ENCODE data around the gene CDK6. TPM values are rescaled to one million over a fixed set of nuclear protein-coding genes. Genes with fewer than 3 reads are reported as not detected.

The CDK6 gene
- total and polyA plus RNA-seq, 4 donors, result 3.3 to 35.0 (median 12.0) TPM

DNA sequence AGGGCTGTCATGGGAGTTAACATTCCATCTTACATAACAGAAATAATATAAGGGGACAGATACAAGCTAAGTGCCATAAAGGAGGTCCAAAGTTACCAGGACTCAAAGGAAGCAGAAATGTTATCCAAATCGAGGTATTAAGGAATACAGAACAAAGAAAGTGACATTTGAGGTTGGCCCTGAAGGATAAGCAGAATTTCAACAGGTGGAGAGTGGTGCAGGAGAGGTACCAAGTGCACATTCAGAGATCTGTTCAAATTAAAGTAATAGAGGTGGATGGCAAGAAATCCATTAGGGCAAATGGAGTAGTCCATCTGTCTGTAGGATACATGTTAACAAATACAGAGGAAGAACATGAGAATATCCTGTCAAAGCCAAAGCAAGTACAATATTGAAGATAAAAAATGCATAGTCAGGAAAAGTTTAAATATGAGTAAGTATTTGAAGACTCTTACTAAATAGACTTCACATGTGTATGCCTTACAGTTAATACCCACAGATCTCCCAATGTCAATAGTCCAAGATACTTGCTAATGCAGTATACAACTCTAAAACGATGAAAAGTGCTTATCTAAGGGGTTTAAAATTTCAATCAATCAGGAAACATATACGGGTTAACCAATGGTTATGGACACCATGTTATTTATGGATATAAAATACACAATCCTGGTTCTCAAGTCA is 10.0 kb downstream of the CDK6 start:
- Histone ChIP-seq H3K4me1 (ENCODE audit: control insufficient read depth in 4 of 4, insufficient read depth in 4 of 4, low read length in 3 of 4) (peaks cover 0 to 16% (median 9%) of the 10 kb centered on the region in 4 donors), H3K27ac (ENCODE audit: low read depth in 1 of 2, low read length in 2 of 2) (no peak overlapping the region), H3K27me3 (ENCODE audit: control insufficient read depth in 4 of 4, insufficient read depth in 4 of 4, low read length in 3 of 4) (no peaks in the 10 kb centered on the region), H3K36me3 (ENCODE audit: control insufficient read depth in 4 of 4, insufficient read depth in 3 of 4, low read depth in 1 of 4, low read length in 3 of 4) (no peaks in the 10 kb centered on the region), H3K4me3 (ENCODE audit: low read depth in 1 of 3, low read length in 3 of 3) (no peak overlapping the region), H3K9ac (ENCODE audit: low read depth in 1 of 2, low read length in 2 of 2) (no peak overlapping the region), H3K9me3 (ENCODE audit: control insufficient read depth in 4 of 4, low read length in 3 of 4) (no peaks in the 10 kb centered on the region)
- TF ChIP-seq RAD21 (IDR thresholded peaks at IDR 0.05), result no peak
- TF ChIP-seq SP1 (IDR thresholded peaks at IDR 0.05), result no peak
- no peak for TF ChIP-seq FOXA2 (IDR thresholded peaks at IDR 0.05)
- TF ChIP-seq, protein P1, sequence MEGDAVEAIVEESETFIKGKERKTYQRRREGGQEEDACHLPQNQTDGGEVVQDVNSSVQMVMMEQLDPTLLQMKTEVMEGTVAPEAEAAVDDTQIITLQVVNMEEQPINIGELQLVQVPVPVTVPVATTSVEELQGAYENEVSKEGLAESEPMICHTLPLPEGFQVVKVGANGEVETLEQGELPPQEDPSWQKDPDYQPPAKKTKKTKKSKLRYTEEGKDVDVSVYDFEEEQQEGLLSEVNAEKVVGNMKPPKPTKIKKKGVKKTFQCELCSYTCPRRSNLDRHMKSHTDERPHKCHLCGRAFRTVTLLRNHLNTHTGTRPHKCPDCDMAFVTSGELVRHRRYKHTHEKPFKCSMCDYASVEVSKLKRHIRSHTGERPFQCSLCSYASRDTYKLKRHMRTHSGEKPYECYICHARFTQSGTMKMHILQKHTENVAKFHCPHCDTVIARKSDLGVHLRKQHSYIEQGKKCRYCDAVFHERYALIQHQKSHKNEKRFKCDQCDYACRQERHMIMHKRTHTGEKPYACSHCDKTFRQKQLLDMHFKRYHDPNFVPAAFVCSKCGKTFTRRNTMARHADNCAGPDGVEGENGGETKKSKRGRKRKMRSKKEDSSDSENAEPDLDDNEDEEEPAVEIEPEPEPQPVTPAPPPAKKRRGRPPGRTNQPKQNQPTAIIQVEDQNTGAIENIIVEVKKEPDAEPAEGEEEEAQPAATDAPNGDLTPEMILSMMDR (IDR thresholded peaks at IDR 0.05; ENCODE audit: low read depth, low read length, missing input control), result no peak
- no peak for TF ChIP-seq TAF1 (conservative IDR thresholded peaks at IDR 0.05)
- no peak for TF ChIP-seq JUND (IDR thresholded peaks at IDR 0.05)
- DNase-seq (ENCODE audit: low spot score), result no peak
- WGBS, result 73% methylated on average over 3 of the region's 3 CpGs

GRCh38 chr7:92824901-92825480 is 11.4 kb downstream of the CDK6 start:
- H3K4me1 ChIP-seq (ENCODE audit: control insufficient read depth in 4 of 4, insufficient read depth in 4 of 4, low read length in 3 of 4), result peaks cover 0 to 10% (median 4%) of the 10 kb centered on the region in 4 donors
- no peak overlapping the region for H3K9ac ChIP-seq (ENCODE audit: low read depth in 1 of 2, low read length in 2 of 2)
- H3K27me3 ChIP-seq (ENCODE audit: control insufficient read depth in 4 of 4, insufficient read depth in 4 of 4, low read length in 3 of 4), result no peaks in the 10 kb centered on the region
- no peaks in the 10 kb centered on the region for H3K9me3 ChIP-seq (ENCODE audit: control insufficient read depth in 4 of 4, low read length in 3 of 4)
- 86% methylated on average over 3 of the region's 3 CpGs for WGBS
- no peak for DNase-seq (ENCODE audit: low spot score)
- H3K4me3 ChIP-seq (ENCODE audit: low read depth in 1 of 3, low read length in 3 of 3), result no peak overlapping the region
- H3K36me3 ChIP-seq (ENCODE audit: control insufficient read depth in 4 of 4, insufficient read depth in 3 of 4, low read depth in 1 of 4, low read length in 3 of 4), result no peaks in the 10 kb centered on the region
- H3K27ac ChIP-seq (ENCODE audit: low read depth in 1 of 2, low read length in 2 of 2), result no peak overlapping the region
- TF ChIP-seq SP1 (IDR thresholded peaks at IDR 0.05), result no peak
- TF ChIP-seq, protein P2, sequence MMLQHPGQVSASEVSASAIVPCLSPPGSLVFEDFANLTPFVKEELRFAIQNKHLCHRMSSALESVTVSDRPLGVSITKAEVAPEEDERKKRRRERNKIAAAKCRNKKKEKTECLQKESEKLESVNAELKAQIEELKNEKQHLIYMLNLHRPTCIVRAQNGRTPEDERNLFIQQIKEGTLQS (IDR thresholded peaks at IDR 0.05), result no peak
- no peak for TF ChIP-seq GABPA (IDR thresholded peaks at IDR 0.05 in 1 of 2, conservative IDR thresholded peaks at IDR 0.05 in 1 of 2)
- TF ChIP-seq, protein P3, sequence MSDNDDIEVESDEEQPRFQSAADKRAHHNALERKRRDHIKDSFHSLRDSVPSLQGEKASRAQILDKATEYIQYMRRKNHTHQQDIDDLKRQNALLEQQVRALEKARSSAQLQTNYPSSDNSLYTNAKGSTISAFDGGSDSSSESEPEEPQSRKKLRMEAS (IDR thresholded peaks at IDR 0.05), result no peak
- TF ChIP-seq RXRA (IDR thresholded peaks at IDR 0.05), result no peak

DNA sequence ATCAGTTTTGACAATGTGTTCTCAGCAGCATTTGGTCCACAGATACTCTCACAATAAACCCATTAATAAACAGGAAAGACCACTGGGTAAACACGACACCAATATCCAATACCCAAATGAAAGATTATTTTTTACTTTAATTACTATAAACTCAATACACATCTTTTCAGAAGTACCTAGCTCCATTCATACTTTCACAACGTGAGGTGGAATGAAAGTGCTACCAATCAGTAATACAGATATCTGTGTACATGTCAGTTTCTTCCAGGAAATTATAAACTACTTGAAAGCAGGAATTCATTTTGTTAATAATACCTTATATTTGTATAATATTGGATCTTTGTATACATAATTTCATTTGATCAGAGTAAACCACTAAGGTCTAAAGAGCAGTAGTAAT is 11.9 kb downstream of the CDK6 start:
- TF ChIP-seq, protein P2 (IDR thresholded peaks at IDR 0.05), result no peak
- no peak for TF ChIP-seq FOXA1 (IDR thresholded peaks at IDR 0.05)
- no peak for TF ChIP-seq HNF4G (IDR thresholded peaks at IDR 0.05)
- no peak for TF ChIP-seq TAF1 (conservative IDR thresholded peaks at IDR 0.05)
- no peak for TF ChIP-seq HNF4A (conservative IDR thresholded peaks at IDR 0.05)
- TF ChIP-seq SP1 (IDR thresholded peaks at IDR 0.05), result no peak
- TF ChIP-seq JUND (IDR thresholded peaks at IDR 0.05), result no peak
- no peak for TF ChIP-seq ZBTB33 (IDR thresholded peaks at IDR 0.05)
- TF ChIP-seq EGR1 (IDR thresholded peaks at IDR 0.05; ENCODE audit: low read depth in 2 of 2), result no peak
- TF ChIP-seq, protein P3 (IDR thresholded peaks at IDR 0.05), result no peak
- TF ChIP-seq RXRA (IDR thresholded peaks at IDR 0.05), result no peak
- no peak for TF ChIP-seq REST (IDR thresholded peaks at IDR 0.05)
- no peak for TF ChIP-seq FOXA2 (IDR thresholded peaks at IDR 0.05)
- TF ChIP-seq RAD21 (IDR thresholded peaks at IDR 0.05), result no peak
- no peak for TF ChIP-seq YY1 (IDR thresholded peaks at IDR 0.05)
- no peak for DNase-seq (ENCODE audit: low spot score)
- 68% methylated on average over 2 of the region's 2 CpGs for WGBS
- Histone ChIP-seq H3K4me1 (ENCODE audit: control insufficient read depth in 4 of 4, insufficient read depth in 4 of 4, low read length in 3 of 4) (peaks cover 0 to 9% (median 2%) of the 10 kb centered on the region in 4 donors), H3K27me3 (ENCODE audit: control insufficient read depth in 4 of 4, insufficient read depth in 4 of 4, low read length in 3 of 4) (no peaks in the 10 kb centered on the region), H3K27ac (ENCODE audit: low read depth in 1 of 2, low read length in 2 of 2) (no peak overlapping the region), H3K9me3 (ENCODE audit: control insufficient read depth in 4 of 4, low read length in 3 of 4) (no peaks in the 10 kb centered on the region), H3K4me3 (ENCODE audit: low read depth in 1 of 3, low read length in 3 of 3) (no peak overlapping the region), H3K9ac (ENCODE audit: low read depth in 1 of 2, low read length in 2 of 2) (no peak overlapping the region), H3K36me3 (ENCODE audit: control insufficient read depth in 4 of 4, insufficient read depth in 3 of 4, low read depth in 1 of 4, low read length in 3 of 4) (no peaks in the 10 kb centered on the region)

All from liver (tissue), 9 donors.